GM18867 (cell line): ENCODE measurements around the gene DCC.

Experiments
- ATAC-seq: cut with Tn5 transposase; IDR thresholded peaks from one replicate; pipeline ENCODE4 v1.9.1; 2021; ENCODE audit warnings: mild to moderate bottlenecking, moderate library complexity; ENCODE audit not compliant: unreplicated experiment

The DCC gene

DNA sequence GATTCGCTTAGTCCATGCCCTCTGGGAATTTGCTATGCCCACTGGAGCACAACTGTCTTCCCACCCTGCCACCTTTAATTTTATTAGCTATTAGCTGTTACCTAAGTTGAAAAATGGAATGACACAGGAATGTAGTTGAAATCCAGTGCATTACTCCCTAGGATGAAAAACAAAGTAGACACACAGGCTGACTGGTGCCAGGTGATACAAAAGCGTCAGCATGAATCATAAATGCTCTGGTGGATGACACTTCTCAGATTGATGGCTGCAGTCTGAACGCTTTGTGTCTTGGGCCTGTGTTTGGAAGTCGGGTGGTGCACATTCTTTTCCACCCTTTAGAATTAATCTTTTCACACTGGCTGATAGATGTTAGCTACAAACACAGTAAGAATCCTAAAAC lies 802.0 kb downstream of the DCC start:
- ATAC-seq, result no peak

- ATAC-seq, result no peak
Measured at GRCh38 chr18:53147472-53147871, 807.5 kb downstream of the DCC start.

- no peak for ATAC-seq
Measured at GRCh38 chr18:53148123-53148522, 808.1 kb downstream of the DCC start.

DNA sequence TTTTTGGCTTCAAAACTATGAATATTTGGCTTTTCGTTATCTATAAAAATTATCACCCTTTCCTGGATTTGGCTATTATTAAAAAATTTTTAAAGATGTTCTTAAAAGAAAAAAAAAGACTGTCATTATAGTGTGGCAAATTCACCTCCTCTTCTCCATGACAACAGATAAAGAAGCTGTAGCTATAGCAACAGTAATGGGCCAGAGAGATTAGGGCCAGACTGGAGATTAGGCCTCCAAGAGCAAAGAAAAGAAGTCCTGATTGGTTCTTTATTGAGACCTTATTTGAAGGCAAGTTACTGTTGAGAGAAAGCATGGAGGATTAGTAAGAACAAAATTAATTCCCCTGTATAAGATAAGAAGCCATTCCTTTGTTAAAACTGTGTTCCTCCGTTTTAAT lies 812.5 kb downstream of the DCC start:
- ATAC-seq, result no peak

GRCh38 chr18:53153281-53153680 lies 813.3 kb downstream of the DCC start:
- no peak for ATAC-seq

DNA sequence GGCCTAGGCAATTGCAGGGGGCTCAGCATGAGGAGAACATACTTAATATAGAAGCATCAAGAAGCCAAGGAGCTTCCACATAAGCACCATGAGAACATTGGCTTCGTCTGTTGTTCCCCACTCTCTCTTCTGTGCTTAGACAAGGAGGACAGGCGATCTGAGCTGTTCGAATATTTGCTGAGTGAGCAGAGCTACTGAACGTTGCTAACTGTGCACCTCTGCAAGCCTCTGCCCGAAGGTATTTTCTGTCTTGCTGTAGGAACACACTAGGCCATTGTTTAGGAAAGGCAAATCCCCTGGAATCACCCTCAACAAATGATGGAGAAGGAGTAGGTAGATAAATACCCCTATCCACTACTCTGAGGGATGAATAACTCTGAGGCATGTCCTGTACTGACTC lies 813.8 kb downstream of the DCC start:
- no peak for ATAC-seq

DNA sequence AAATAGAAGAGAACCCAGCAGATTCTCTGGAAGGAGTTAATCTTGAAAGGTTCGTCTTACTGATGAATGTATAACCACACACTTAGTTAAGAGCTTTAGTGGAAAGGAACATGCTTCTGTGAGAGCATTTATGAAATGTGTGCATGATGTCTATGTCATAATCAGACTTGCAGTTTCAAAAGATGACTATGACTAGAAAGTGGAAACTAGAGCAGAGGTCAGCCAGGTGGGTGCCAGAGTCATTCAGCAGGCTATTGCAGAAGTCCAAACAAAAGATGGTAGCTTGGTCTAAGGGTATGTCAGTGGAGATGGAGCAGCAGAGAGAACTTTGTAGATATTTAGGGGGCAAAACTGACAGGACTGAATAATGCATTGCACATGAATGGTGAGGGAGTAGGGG lies 825.8 kb downstream of the DCC start:
- ATAC-seq, result peak; percentile 93

DNA sequence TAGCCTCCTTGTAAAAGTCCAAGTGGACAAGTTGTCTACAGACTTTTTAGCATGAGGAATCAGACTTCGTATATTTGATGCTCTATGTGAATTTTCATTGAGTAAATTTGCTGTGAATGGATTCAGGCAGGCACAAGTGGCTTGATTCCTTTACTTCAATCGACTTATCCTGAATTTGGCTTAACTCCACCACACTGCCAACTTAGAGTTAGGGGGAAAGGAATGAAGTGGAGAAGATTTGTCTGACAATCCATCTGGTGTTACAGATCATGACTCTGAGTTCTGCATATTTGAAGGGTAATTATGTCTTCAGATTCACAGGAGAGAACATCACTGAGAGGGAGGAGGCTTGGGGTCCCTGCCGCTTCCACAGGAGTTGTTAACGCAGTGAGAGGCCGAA lies 829.3 kb downstream of the DCC start:
- no peak for ATAC-seq

DNA sequence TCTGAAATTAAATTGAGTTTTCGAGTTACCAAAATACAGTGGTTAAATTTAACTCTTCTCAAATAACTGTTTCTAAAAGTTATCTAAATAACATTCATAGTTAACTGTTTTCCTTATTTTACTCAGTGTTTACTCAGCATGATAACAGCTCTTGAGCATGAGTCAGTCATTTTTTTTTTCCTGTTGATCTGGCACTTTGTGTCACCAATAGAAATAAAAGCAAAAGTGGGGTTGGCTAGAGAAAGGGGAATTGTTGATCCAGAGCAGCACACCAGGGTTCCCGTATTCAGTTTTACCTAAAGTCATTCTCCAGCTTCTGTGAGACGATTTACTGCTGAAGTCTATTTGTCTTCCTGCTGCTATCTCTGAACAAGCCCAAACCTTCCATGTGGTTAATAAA lies 851.6 kb downstream of the DCC start:
- no peak for ATAC-seq

- no peak for ATAC-seq
Measured at GRCh38 chr18:53193870-53194269, 853.9 kb downstream of the DCC start.

DNA sequence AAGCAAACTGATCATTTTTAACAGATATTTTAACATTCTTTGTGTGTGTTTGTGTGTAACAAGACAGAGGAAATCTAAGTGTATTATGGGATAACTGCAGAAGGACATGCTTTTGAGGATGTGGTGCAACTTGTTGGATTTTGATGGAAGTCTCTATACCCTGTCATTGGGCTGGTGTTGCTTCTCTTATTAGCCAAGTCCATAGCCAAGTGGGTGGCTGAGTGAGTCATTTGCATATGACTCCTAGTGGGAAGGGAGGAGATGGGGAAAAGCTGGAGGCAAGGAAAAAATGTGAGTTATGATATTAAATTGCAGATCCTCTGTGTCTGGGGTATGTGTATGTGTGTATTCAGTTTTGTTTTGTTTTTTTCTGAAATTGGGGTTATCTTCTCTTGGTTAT lies 879.9 kb downstream of the DCC start:
- no peak for ATAC-seq

DNA sequence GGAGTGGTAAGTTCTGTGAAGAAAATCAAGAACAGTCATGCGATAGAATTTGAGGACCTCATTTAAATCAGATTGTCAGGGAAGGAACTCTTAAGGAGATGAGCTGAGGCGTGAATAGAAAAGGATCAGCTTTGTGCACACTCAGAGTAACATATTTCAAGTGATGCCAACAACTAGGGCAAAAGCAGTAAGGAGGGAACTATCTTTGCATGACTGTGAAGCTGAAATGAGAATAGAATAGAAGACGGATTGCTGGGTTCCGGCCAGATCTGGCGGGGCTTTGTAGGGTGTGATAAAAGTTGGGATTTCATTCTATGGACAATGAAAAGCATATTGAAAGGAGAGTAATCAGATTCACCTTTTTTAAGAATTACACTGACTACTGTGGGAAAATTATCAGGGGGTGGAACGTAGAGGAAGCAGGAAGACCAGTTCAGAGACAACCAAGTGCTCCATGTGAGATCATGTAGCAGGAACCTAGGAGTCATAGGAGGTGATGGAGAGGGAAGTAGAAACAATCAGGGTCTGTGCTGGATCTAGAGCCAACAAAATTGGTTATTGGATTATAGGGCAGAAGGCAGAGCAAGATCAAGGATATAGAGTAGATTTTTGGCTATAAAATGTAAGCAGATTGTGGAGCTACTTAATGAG lies 884.3 kb downstream of the DCC start:
- no peak for ATAC-seq

DNA sequence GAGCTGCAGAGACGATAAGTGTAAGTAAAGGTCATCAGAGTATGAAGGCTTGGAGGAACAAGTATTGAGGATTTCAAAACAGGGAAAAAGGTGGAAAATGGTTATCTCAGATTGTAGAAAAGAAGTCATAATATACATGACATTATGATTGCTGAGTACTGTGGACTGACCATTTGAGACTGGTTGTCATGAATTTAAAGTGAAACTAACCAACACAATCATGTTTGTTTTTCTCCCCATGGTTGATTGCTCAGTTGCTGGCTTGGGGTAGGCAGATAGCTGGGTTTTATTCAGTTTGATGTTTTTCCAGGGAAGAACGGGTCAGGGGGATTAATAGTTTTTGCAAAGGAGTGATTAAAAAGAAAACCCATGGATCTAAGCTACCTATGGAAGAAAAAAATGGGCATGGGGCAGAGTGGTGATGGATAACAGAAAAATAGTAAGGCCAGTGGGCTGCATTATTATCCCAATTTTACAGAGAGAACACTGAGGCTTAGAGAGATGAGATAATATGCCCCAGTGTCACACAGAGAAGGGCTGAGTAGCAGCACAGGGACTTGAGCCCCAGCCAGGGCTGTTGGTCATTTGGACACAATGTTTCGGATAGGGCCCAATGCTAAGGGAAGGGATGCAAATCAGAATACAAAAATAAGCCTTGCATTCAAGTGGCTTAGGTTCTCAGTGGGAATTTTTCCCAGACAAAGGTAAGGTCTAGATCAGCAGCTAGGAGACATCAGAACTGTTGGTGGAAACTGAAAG lies 885.7 kb downstream of the DCC start:
- no peak for ATAC-seq

DNA sequence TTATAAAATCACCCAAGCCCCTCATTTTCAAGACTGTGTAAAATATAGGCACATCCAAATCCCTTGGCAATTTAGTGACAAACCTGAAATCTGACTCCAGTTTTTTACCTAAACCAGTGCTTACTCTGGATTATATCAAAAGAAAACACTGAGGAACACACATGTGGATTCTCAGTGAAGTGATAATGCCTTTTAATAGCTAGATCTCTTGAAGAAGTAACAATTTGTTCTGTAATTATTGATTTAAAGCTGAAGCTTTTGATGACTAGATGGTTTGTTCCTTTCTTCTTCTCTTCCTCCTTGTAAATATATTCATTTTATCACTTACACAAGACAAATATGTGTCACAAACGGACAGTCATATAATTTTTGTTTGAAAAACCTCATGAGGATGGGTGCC lies 894.6 kb downstream of the DCC start:
- ATAC-seq, result no peak

- ATAC-seq, result no peak
Measured at GRCh38 chr18:53241161-53241560, 901.2 kb downstream of the DCC start.

- no peak for ATAC-seq
Measured at GRCh38 chr18:53253789-53254188, 913.8 kb downstream of the DCC start.

GRCh38 chr18:53254265-53254664 lies 914.3 kb downstream of the DCC start:
- ATAC-seq, result no peak

GRCh38 chr18:53261241-53261640 lies 921.2 kb downstream of the DCC start:
- no peak for ATAC-seq

- no peak for ATAC-seq
Measured at GRCh38 chr18:53266850-53267249, 926.9 kb downstream of the DCC start.

DNA sequence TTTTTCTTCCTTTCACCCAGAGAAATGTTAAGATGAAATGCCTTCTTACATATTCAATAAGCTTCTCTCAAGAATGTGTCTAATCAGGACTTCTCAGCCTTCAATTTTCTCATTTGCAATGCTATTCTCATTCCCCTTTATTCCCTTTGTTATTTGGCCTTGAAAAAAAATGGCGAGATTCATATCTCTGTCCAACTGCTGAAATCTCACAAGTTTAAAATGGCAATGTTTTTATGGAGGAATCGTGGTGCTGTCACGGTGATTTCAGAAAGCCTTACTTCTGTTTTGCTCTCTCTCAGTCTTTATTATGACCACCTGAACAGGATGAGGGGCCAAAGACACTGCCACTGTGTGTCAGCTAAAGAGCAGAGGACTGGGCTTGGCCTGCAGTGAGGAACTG lies 928.5 kb downstream of the DCC start:
- no peak for ATAC-seq

DNA sequence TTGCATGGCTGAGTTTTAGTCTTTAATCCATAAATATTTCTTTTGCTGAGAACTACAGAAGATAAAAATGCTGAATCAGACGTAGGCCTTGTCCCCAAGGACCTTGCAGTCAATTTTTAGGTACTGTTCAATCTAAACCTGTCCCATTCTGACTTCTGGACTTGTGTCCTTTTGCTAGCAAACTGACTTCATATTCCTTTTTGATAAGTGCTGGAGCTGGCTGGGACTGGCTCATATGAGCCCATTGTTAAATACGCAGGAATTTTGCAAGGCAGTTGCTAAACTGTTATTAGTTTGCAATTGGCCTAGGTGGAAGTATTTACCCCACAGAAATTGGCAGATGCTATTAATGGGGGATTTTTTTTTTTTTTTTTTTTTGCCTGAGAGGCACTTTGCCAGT lies 941.4 kb downstream of the DCC start:
- no peak for ATAC-seq

GRCh38 chr18:53283708-53284107 lies 943.7 kb downstream of the DCC start:
- no peak for ATAC-seq

- no peak for ATAC-seq
Measured at GRCh38 chr18:53305461-53305860, 965.5 kb downstream of the DCC start.
